GM19240 (cell line): ENCODE data around the gene TAS2R1.

Source experiments
- DNase-seq: peaks from one replicate; pipeline ENCODE4 v3.0.0; 2011; ENCODE audit warnings: low spot score; ENCODE audit not compliant: insufficient read length

TAS2R1 gene

DNA sequence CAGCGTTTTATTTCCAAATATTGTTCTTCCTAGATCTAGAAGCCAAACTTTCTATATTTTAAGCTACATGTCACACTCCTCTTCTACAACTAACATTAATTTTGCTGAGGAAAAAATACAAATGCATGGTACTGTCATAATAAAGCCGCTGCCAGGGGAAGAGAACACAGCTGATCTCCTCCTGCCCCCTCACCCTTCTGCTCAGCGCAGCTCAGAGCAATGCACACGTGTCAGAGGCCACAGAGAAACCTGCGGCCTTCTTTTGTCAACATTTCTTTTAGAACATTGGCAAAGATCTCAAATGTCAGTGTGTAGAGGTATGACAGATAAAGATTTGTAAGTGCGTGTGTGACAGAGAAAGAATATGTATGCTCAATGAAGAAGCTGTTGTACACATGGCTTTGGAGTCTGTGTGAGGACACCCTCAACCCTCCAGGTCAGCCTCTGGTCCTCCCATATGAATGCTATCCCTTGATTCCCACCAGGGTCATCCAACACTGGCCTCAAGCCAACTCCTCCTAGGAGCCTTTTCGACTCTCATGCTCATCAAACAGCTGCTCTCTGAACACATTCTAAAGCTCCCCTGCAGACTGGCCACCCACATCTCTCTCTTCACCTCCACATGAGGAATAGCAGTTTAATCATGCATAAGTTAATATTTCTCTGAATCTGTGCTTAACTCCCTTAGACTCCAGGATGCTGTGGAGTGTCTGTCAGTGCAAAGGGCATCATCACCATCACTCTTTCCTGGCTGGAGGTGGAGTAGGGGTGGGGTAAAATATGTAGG is 40.9 kb downstream of the TAS2R1 start:
- no peak for DNase-seq

DNA sequence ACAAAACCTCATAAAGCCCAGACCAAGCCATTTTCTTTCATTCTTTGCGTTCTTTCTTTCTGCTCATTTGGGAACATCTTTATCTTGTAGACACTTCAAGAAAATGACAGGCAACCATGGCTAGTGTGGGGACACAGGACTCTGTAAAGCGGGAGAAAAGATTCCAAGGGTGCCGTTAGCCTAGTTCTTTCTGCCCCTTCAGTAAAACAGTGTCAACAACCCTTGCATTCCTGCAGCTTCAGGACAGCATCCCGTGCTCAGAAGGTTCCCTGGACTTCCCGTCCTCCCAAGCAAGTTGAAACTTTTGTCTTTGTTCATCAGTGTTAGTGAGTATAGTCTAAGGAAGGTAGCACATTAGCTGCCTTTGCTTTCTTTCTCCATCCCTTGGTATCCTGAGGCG is 41.9 kb downstream of the TAS2R1 start:
- no peak for DNase-seq

DNA sequence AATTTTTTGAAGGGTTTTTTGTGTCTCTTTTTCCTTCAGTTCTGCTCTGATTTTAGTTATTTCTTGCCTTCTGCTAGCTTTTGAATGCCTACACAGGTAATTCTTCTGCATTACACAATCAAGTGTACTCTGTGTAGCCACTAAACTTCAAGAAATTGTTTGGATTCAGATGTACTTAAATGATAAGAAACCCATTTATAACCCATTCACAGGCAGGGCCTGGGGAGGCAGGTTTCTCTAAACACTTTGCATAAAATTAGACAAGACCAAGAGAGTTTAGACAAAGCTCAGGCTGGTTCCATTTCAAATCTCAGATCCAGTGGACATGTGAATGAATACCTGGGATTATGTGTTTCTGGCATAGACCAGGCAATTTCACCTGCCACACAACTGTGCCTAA is 43.0 kb downstream of the TAS2R1 start:
- no peak for DNase-seq

DNA sequence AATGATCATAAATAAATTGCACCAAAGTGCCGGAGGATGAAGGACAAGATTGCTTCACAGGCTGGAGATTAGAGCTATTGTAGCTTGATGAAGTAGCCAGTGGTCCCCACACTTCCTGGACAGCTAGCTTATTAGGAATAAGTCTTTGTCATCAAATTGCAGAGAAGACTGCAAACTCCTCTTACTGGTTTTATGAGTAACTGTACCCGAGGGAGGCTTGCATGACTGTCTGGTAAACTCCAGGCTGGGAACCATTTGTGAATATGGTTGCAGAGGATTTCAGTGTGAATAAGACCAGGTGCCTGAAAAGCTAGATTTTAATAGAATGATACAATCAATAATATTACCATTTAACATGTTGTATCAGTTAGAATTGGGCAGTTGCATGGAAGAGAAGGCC is 47.7 kb downstream of the TAS2R1 start:
- DNase-seq: no peak
